22Rv1 (cell line): Measurements from ENCODE around the gene ASH1L.
A peak's percentile ranks its signal among the peaks of the same experiment; 100 is the strongest.

Experiments used
- H3K27ac ChIP-seq: fragments of 450-650 bp; 2 replicates; pipeline ENCODE4 v1.5.1; 2017
- ZFX ChIP-seq: fragments of 450-650 bp; IDR thresholded peaks from 2 replicates; pipeline ENCODE4 v1.6.1; 2017; ENCODE audit warnings: antibody characterized with exemption, borderline replicate concordance
- TF ChIP-seq, protein P1 (sequence below): fragments of 450-650 bp; IDR thresholded peaks from 2 replicates; pipeline ENCODE4 v1.5.1; 2017; ENCODE audit warnings: mild to moderate bottlenecking

Gene ASH1L

DNA sequence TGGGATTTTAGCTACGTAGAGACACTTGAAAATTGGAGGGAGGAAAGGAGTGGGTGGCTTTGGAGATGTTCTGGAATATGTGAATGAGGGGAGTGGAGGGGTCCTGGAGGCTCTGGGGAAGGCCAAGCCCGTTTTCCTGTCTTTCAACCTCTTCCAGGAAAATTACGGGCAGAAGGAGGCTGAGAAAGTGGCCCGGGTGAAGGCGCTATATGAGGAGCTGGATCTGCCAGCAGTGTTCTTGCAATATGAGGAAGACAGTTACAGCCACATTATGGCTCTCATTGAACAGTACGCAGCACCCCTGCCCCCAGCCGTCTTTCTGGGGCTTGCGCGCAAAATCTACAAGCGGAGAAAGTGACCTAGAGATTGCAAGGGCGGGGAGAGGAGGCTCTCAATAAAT, 242.4 kb downstream of the ASH1L start:
- no peak for TF ChIP-seq ZFX
- TF ChIP-seq, protein P1, sequence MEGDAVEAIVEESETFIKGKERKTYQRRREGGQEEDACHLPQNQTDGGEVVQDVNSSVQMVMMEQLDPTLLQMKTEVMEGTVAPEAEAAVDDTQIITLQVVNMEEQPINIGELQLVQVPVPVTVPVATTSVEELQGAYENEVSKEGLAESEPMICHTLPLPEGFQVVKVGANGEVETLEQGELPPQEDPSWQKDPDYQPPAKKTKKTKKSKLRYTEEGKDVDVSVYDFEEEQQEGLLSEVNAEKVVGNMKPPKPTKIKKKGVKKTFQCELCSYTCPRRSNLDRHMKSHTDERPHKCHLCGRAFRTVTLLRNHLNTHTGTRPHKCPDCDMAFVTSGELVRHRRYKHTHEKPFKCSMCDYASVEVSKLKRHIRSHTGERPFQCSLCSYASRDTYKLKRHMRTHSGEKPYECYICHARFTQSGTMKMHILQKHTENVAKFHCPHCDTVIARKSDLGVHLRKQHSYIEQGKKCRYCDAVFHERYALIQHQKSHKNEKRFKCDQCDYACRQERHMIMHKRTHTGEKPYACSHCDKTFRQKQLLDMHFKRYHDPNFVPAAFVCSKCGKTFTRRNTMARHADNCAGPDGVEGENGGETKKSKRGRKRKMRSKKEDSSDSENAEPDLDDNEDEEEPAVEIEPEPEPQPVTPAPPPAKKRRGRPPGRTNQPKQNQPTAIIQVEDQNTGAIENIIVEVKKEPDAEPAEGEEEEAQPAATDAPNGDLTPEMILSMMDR = no peak

DNA sequence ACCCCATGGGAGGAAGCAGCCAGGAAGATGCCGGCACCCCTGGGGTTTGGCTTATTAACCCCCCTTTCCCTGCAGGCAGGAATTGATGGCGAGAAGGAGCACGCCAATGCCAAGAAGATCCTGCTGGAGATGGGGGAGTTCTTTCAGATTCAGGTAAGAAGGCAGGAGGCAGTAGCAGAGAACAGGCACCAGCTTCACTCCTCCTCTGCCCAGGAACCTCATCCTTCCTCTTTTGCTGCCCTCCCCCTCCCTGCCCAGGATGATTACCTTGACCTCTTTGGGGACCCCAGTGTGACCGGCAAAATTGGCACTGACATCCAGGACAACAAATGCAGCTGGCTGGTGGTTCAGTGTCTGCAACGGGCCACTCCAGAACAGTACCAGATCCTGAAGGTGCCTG, 243.1 kb downstream of the ASH1L start:
- TF ChIP-seq, protein P1 = no peak
- no peak for TF ChIP-seq ZFX
- peak overlapping the region; percentile 99 for H3K27ac ChIP-seq

More for the DNA sequence above, 242.4 kb downstream of the ASH1L start:
- peak overlapping the region; percentile 99 for H3K27ac ChIP-seq

DNA sequence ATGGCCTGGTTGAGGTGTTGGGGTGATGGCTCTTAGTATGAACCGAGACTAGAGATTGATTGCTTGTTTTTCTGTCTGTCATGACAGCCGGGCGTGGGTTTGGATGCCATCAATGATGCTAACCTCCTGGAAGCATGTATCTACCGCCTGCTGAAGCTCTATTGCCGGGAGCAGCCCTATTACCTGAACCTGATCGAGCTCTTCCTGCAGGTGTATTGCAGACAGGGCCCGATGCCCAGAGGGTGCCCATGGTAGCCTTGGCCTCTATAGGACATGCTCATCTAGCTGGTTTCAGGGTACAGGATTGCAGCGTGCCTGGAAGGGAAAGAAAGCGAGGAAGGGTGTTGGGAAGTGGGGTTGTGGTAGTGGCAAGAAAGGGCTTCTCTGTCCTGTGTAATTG, 244.5 kb downstream of the ASH1L start:
- no peak for TF ChIP-seq ZFX
- peak overlapping the region; percentile 99 for H3K27ac ChIP-seq

DNA sequence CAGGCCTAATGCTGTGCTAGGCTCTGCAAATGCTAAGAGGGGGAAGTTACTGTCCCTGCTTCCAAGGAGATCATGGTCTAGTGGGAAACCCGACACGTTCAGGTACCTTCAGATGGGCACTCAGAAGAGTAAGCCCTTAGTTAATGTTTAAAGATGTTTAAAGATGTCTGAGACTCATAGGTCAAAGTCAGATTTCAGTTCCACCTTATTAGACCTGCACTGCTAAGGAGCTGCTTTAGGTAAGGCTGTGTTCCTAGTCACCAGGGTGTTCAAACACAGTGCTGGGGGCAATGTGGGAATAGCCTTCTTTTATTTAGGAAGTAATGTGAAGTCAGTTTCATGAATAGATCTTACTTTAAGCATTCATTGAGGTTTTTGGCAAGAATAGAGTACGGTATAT, 245.7 kb downstream of the ASH1L start:
- H3K27ac ChIP-seq = peak overlapping the region; percentile 99
- TF ChIP-seq, protein P1 = no peak
- TF ChIP-seq ZFX = no peak

DNA sequence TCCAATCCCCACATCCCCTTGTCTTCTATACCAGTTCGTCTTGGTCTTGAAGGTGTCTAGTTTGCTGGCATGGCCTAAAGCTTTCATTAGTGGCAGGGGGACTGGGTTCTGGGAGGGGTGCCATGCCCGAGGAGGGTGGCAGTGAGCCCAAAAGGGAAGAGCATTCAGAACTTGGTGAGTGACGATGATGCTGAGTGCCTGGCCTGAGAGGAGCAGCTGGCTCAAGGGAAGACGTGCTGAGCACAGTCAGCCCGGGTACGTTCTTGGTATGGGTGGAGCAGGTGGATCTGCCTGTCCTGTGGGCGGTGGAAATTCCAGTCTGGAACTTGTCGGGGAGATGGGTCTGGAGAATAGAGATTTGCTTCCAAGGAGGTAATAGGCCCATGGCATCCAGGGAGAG, 249.3 kb downstream of the ASH1L start:
- peak overlapping the region; percentile 99 for H3K27ac ChIP-seq
- TF ChIP-seq, protein P1 = no peak
- no peak for TF ChIP-seq ZFX

DNA sequence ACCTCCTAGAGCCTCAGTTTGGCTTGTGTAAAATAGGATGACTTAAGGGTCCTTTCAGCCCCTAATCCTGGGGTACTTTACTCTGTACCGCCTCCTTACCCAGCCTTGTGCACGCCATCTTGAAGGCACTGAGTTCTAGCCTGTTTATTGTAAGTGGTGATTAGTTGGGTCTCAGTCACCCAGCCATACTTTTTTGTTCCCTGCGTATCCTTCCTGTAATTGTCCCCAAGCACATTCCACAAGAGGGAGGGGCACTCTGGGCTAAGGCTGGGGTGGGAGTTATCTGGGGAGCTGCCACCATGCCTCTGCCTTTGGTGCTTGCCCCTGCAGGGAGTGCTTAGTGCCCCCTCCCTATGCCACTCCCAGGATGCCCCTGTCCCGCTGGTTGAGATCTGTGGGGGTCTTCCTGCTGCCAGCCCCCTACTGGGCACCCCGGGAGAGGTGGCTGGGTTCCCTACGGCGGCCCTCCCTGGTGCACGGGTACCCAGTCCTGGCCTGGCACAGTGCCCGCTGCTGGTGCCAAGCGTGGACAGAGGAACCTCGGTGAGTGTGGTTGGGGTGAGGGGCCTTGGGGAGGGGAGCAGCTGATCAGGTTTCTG, 253.1 kb downstream of the ASH1L start:
- TF ChIP-seq, protein P1 = no peak
- TF ChIP-seq ZFX = no peak
- H3K27ac ChIP-seq = peak overlapping the region; percentile 99

DNA sequence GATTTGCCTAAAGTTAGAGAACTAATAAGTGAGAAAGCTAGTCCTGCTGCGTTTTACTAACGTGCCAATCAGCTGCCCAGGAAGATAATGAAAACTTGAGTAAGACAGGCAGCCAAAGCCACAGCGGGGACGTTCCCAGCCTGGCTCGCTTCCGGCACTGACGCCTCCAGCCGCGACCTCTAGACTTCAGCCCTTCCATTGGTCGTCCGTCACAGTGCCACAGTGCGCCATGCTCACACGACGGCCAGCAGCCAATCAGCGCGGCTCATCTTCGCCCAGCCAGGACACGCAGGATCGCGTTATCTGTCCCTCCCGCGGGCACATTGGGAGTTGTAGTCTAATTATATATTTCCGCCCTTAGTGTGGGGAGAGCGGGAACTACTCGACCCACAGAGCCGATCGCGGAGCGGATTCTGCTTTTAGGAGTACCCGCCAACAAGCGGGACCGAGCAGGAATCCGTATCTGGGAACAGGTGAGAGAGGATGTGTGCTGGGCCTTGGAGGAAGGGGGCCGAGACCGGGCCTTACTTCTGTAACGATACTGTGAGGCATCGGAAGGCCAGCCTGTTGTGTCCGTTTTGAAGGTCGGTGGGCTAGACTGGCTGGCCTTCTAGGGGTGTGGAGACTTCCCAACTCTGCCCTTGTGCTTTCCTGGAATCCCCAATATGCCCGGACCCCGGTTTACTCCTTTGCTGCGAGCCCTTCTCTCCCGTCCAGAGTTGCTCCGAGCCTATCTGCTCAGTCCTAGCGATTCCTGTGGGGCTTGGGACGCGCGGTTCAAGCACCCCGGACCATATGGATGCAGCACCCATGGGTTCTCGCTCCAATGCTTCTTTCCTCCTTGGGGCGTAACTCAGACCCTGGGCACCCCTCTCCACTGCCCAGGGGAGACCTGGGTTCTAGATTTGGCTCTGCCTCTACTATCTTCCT, 253.8 kb downstream of the ASH1L start, which contains the start of gene FDPS:
Gene FDPS, plus strand, starts transcription at position 374 of the 930 bp plus-strand sequence. CDS start 924 bp downstream, outside the sequence.
- TF ChIP-seq, protein P1 = no peak
- no peak for TF ChIP-seq ZFX
- peak within 1 kb of the TSS; percentile 99 for H3K27ac ChIP-seq
